GM21515 (cell line): Measurements from ENCODE around the gene SETDB2.

Source experiments
- ATAC-seq: cut with Tn5 transposase; IDR thresholded peaks from one replicate; pipeline ENCODE4 v1.9.1; 2021; ENCODE audit not compliant: unreplicated experiment

SETDB2 gene

GRCh38 chr13:49528161-49528560, 84.1 kb downstream of the SETDB2 start:
- ATAC-seq: no peak

GRCh38 chr13:49530457-49530856, 86.4 kb downstream of the SETDB2 start:
- no peak for ATAC-seq

- no peak for ATAC-seq
Observed at GRCh38 chr13:49532593-49532992, 88.5 kb downstream of the SETDB2 start.

- no peak for ATAC-seq
Observed at GRCh38 chr13:49533011-49533410, 88.9 kb downstream of the SETDB2 start.

- no peak for ATAC-seq
Observed at GRCh38 chr13:49533591-49534269, 89.7 kb downstream of the SETDB2 start.

- no peak for ATAC-seq
Observed at GRCh38 chr13:49536144-49536873, 92.2 kb downstream of the SETDB2 start.

- ATAC-seq: no peak
Observed at GRCh38 chr13:49538404-49538803, 94.3 kb downstream of the SETDB2 start.

- no peak for ATAC-seq
Observed at GRCh38 chr13:49539313-49539712, 95.2 kb downstream of the SETDB2 start.

- no peak for ATAC-seq
Observed at GRCh38 chr13:49539746-49540145, 95.7 kb downstream of the SETDB2 start.

- ATAC-seq: no peak
Observed at GRCh38 chr13:49540552-49540951, 96.5 kb downstream of the SETDB2 start.

- no peak for ATAC-seq
Observed at GRCh38 chr13:49543656-49544055, 99.6 kb downstream of the SETDB2 start.
